K562 (cell line): Measurements from ENCODE around the gene ACTN4. TPM values are rescaled to one million over a fixed set of nuclear protein-coding genes. Genes with fewer than 3 reads are reported as not detected.

ENCODE experiments used
- DEAF1 ChIP-seq: fragments of 450-650 bp; formaldehyde crosslinking; IDR thresholded peaks from 2 replicates; pipeline ENCODE4 v1.4.0; 2020; ENCODE audit warnings: mild to moderate bottlenecking, moderate library complexity
- FOS ChIP-seq: IDR thresholded peaks from 3 replicates; pipeline ENCODE4 v1.6.1; 2011; ENCODE audit not compliant: insufficient read length; ENCODE audit errors: extremely low read depth
- HMGN3 ChIP-seq: IDR thresholded peaks from 2 replicates; pipeline ENCODE4 v1.6.1; 2011; ENCODE audit warnings: borderline replicate concordance, low read depth, mild to moderate bottlenecking, mixed read lengths, low read length; ENCODE audit not compliant: insufficient read length; ENCODE audit errors: extremely low read depth
- JUN ChIP-seq, 2 experiments: sonication (generic) in 1 of 2; formaldehyde crosslinking in 1 of 2; IDR thresholded peaks; 2 replicates each; pipeline versions ENCODE4 v1.6.1 to v1.8.0; 2012 to 2022; ENCODE audit warnings: borderline replicate concordance in 2 of 2, mild to moderate bottlenecking in 2 of 2, improper control_type of control experiment in 1 of 2, low read depth in 1 of 2, low read length in 1 of 2, missing genetic modification reagents in 1 of 2
- KLF16 ChIP-seq: IDR thresholded peaks from 2 replicates; pipeline ENCODE4 v1.6.1; 2016; ENCODE audit warnings: antibody characterized with exemption
- MBD1 ChIP-seq: fragments of 250-450 bp; sonication (Bioruptor Pico); IDR thresholded peaks from 2 replicates; pipeline ENCODE4 v1.8.0; 2022; ENCODE audit warnings: inconsistent platforms
- MCM7 ChIP-seq, 2 experiments: fragments of 450-650 bp; IDR thresholded peaks; 2 replicates each; pipeline ENCODE4 v1.6.1; 2016 to 2018
- SMARCA4 ChIP-seq: fragments of 450-650 bp; IDR thresholded peaks from 2 replicates; pipeline ENCODE4 v1.6.1; 2016
- SREBF1 ChIP-seq: fragments of 150-350 bp; IDR thresholded peaks from 2 replicates; pipeline ENCODE4 v1.6.1; 2014; ENCODE audit warnings: antibody characterized with exemption, low read depth, low read length, borderline replicate concordance
- VEZF1 ChIP-seq: fragments of 200-800 bp; sonication (Bioruptor generic); IDR thresholded peaks from 2 replicates; pipeline ENCODE4 v1.6.1; 2017; ENCODE audit warnings: missing genetic modification characterization, missing compliant biosample characterization
- polyA plus RNA-seq, 8 experiments: library from polyadenylated mRNA; depleted of rRNA in 4 of 8; stranded (reverse) in 5 of 8; unstranded in 3 of 8; fragments of >200 nt; fragmentation: Nextera tagmentation in 2 of 8; fragmentation: Illumina TruSeq in 1 of 8; extraction: Ambion mirVana in 2 of 8; extraction: Trizol in 1 of 8; gene quantifications; 2 replicates each; pipeline versions ENCODE4 v1.2.1 to v1.2.3, GENCODE V29; 2011 to 2014; ENCODE audit warnings: inconsistent platforms in 1 of 8, missing spikeins in 1 of 8
- total RNA-seq, 7 experiments: library from RNA; depleted of rRNA in 6 of 7; stranded (reverse); fragments of >200 nt in 6 of 7; fragmentation: Illumina TruSeq in 2 of 7; extraction: Trizol in 2 of 7; gene quantifications; 2 replicates each; pipeline versions ENCODE4 v1.2.1 to v1.2.3, GENCODE V29; 2011 to 2021; ENCODE audit warnings: low replicate concordance in 1 of 7
- TF ChIP-seq, protein P1 (sequence below): sonication (generic); formaldehyde crosslinking; IDR thresholded peaks from 2 replicates; pipeline ENCODE4 v1.8.1; 2023; ENCODE audit warnings: mild to moderate bottlenecking, missing genetic modification reagents
- TF ChIP-seq, protein P2 (sequence below): sonication (generic); formaldehyde crosslinking; IDR thresholded peaks from 2 replicates; pipeline ENCODE4 v1.8.1; 2023; ENCODE audit warnings: missing genetic modification reagents, mild to moderate bottlenecking, borderline replicate concordance

ACTN4 gene
- total and polyA plus RNA-seq, 9 of the 15 experiments (the other 6 are each of a cell fraction or from before 2014, with no cell fraction given), result 3.1 to 385 (median 125) TPM

- TF ChIP-seq DEAF1 (CRISPR knock-in tag) (no peak), MBD1 (CRISPR knock-in tag) (no peak), KLF16 (no peak), SREBF1 (no peak), VEZF1 (CRISPR knock-in tag) (0 out of 2 replicates have a peak, but pooled peaks have one; percentile 4), JUN (IDR thresholded peaks at IDR 0.05; ENCODE audit: borderline replicate concordance, low read depth, low read length) (peak; percentile 47; the same call in 1 of the 2 replicates), JUN (CRISPR knock-in tag; IDR thresholded peaks at IDR 0.05; ENCODE audit: borderline replicate concordance) (no peak), MCM7 (IDR thresholded peaks at IDR 0.05) (no peak), FOS (no peak), SMARCA4 (no peak), HMGN3 (no peak)
- TF ChIP-seq, protein P1, sequence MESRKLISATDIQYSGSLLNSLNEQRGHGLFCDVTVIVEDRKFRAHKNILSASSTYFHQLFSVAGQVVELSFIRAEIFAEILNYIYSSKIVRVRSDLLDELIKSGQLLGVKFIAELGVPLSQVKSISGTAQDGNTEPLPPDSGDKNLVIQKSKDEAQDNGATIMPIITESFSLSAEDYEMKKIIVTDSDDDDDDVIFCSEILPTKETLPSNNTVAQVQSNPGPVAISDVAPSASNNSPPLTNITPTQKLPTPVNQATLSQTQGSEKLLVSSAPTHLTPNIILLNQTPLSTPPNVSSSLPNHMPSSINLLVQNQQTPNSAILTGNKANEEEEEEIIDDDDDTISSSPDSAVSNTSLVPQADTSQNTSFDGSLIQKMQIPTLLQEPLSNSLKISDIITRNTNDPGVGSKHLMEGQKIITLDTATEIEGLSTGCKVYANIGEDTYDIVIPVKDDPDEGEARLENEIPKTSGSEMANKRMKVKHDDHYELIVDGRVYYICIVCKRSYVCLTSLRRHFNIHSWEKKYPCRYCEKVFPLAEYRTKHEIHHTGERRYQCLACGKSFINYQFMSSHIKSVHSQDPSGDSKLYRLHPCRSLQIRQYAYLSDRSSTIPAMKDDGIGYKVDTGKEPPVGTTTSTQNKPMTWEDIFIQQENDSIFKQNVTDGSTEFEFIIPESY (CRISPR knock-in tag), result 0 out of 2 replicates have a peak, but pooled peaks have one; percentile 12
- TF ChIP-seq, protein P2, sequence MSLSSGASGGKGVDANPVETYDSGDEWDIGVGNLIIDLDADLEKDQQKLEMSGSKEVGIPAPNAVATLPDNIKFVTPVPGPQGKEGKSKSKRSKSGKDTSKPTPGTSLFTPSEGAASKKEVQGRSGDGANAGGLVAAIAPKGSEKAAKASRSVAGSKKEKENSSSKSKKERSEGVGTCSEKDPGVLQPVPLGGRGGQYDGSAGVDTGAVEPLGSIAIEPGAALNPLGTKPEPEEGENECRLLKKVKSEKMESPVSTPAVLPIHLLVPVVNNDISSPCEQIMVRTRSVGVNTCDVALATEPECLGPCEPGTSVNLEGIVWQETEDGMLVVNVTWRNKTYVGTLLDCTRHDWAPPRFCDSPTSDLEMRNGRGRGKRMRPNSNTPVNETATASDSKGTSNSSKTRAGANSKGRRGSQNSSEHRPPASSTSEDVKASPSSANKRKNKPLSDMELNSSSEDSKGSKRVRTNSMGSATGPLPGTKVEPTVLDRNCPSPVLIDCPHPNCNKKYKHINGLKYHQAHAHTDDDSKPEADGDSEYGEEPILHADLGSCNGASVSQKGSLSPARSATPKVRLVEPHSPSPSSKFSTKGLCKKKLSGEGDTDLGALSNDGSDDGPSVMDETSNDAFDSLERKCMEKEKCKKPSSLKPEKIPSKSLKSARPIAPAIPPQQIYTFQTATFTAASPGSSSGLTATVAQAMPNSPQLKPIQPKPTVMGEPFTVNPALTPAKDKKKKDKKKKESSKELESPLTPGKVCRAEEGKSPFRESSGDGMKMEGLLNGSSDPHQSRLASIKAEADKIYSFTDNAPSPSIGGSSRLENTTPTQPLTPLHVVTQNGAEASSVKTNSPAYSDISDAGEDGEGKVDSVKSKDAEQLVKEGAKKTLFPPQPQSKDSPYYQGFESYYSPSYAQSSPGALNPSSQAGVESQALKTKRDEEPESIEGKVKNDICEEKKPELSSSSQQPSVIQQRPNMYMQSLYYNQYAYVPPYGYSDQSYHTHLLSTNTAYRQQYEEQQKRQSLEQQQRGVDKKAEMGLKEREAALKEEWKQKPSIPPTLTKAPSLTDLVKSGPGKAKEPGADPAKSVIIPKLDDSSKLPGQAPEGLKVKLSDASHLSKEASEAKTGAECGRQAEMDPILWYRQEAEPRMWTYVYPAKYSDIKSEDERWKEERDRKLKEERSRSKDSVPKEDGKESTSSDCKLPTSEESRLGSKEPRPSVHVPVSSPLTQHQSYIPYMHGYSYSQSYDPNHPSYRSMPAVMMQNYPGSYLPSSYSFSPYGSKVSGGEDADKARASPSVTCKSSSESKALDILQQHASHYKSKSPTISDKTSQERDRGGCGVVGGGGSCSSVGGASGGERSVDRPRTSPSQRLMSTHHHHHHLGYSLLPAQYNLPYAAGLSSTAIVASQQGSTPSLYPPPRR (CRISPR knock-in tag), result no peak
Observed at GRCh38 chr19:38666663-38667511, 19.4 kb downstream of the ACTN4 start (continued).
